Suprapubic skin (tissue), 3 donors: ENCODE data around the gene EPHA1.

Experiments
- CTCF ChIP-seq, 2 donors: fragments of 200-600 bp in 1 of 2; fragments of 450-650 bp in 1 of 2; sonication (generic) in 1 of 2; IDR thresholded peaks; one replicate each; pipeline ENCODE4 v1.5.1; 2016 to 2019; ENCODE audit warnings: antibody characterized with exemption in 2 of 2, mild to moderate bottlenecking in 1 of 2, moderate library complexity in 1 of 2
- POLR2A ChIP-seq, 2 donors: fragments of 450-650 bp; IDR thresholded peaks; one replicate each; pipeline ENCODE4 v1.6.1; 2017; ENCODE audit warnings: antibody characterized with exemption in 2 of 2, mild to moderate bottlenecking in 2 of 2, moderate library complexity in 2 of 2

GRCh38 chr7:143398616-143399015, 10.0 kb downstream of the EPHA1 start:
- TF ChIP-seq CTCF (IDR thresholded peaks at IDR 0.05) (no peak), POLR2A (IDR thresholded peaks at IDR 0.05) (no peak)
